GM12878 (cell line): ENCODE measurements around the gene IQGAP1. TPM values are rescaled to one million over a fixed set of nuclear protein-coding genes. Genes with fewer than 3 reads are reported as not detected.
"Not testable (repeated sequence)": the region's sequence is repeated elsewhere in the genome, so short reads cannot be mapped to it uniquely, and the experiment has no call there.

Source experiments
- ATAC-seq: fragments of 200-7000 bp; cut with Tn5 transposase; 3 replicates; pipeline ENCODE4 v1.9.1; 2020; ENCODE audit warnings: mild to moderate bottlenecking, moderate library complexity
- BruUV-seq: library from RNA; stranded (reverse); fragments of 400-500 nt; replicated peaks from 2 replicates; lab custom pipeline; 2021; lab: Mats Ljungman, UMichigan
- CTCF ChIA-PET: fragments of 300-600 bp; sonication (Branson Sonifier 250); formaldehyde crosslinking; extraction: SDS; loops from one replicate; lab custom pipeline; 2021; ENCODE audit warnings: inconsistent platforms; lab: Yijun Ruan, JAX
- POLR2A ChIA-PET: fragments of 350-600 bp; formaldehyde crosslinking; extraction: SDS; loops from one replicate; lab custom pipeline; 2021; ENCODE audit warnings: inconsistent platforms; lab: Charles Lee
- RAD21 ChIA-PET: fragments of 300-600 bp; sonication (Branson Sonifier 250); formaldehyde crosslinking; loops from one replicate; lab custom pipeline; 2023; ENCODE audit warnings: antibody characterized with exemption; ENCODE audit not compliant: unreplicated experiment; lab: Charles Lee
- SMC1A ChIA-PET: fragments of 300-600 bp; sonication (Branson Sonifier 250); formaldehyde crosslinking; loops from one replicate; lab custom pipeline; 2023; ENCODE audit not compliant: unreplicated experiment, uncharacterized antibody; lab: Charles Lee
- DNase-seq: peaks from one replicate; pipeline ENCODE4 v3.0.0-alpha.2; 2011; ENCODE audit warnings: low read depth, low spot score
- FAIRE-seq: peaks from 3 replicates; lab custom pipeline; 2011; peaks lifted over from hg19 to GRCh38; lab: Jason Lieb, UNC
- H2AFZ ChIP-seq: 2 replicates; pipeline ENCODE4 v1.6.0; 2011; ENCODE audit warnings: low read depth, low read length, control low read depth; ENCODE audit not compliant: control insufficient read depth
- H3K27ac ChIP-seq: 2 replicates; pipeline ENCODE4 v1.5.1; 2011; ENCODE audit warnings: control low read depth; ENCODE audit not compliant: control insufficient read depth, insufficient read depth
- H3K27me3 ChIP-seq, 2 experiments: replicated peaks in 1 of 2; 2 replicates each; pipeline versions ENCODE4 v1.6.0 to v1.6.1; 2011; ENCODE audit warnings: low read length in 1 of 2; ENCODE audit not compliant: control insufficient read depth in 2 of 2, insufficient read depth in 2 of 2
- H3K36me3 ChIP-seq, 2 experiments: 2 replicates each; pipeline ENCODE4 v1.5.1; 2011; ENCODE audit warnings: low read length in 1 of 2; ENCODE audit not compliant: control insufficient read depth in 2 of 2, insufficient read depth in 2 of 2
- H3K4me1 ChIP-seq: 2 replicates; pipeline ENCODE4 v1.6.1; 2011; ENCODE audit warnings: mild to moderate bottlenecking, low read length, moderate library complexity, mixed read lengths; ENCODE audit not compliant: control insufficient read depth, insufficient read depth
- H3K4me2 ChIP-seq: 2 replicates; pipeline ENCODE4 v1.6.0; 2011; ENCODE audit warnings: control low read depth; ENCODE audit not compliant: control insufficient read depth, insufficient read depth
- H3K4me3 ChIP-seq: fragments of 200-600 bp; sonication (generic); 2 replicates; pipeline ENCODE4 v1.5.1; 2016
- H3K79me2 ChIP-seq: 2 replicates; pipeline ENCODE4 v1.6.0; 2011; ENCODE audit warnings: low read length; ENCODE audit not compliant: control insufficient read depth, insufficient read depth
- H3K9ac ChIP-seq: 2 replicates; pipeline ENCODE4 v1.8.0; 2011; ENCODE audit warnings: low read length, control low read depth, mixed read lengths; ENCODE audit not compliant: control insufficient read depth, insufficient read depth
- H3K9me3 ChIP-seq: replicated peaks from 3 replicates; pipeline ENCODE4 v1.5.1; 2011; ENCODE audit warnings: mild to moderate bottlenecking, low read length; ENCODE audit not compliant: control insufficient read depth, insufficient read depth
- H4K20me1 ChIP-seq: 2 replicates; pipeline ENCODE4 v1.6.0; 2011; ENCODE audit not compliant: control insufficient read depth, insufficient read depth
- E2F8 ChIP-seq: fragments of 450-650 bp; IDR thresholded peaks from 2 replicates; pipeline ENCODE4 v1.6.1; 2018; ENCODE audit warnings: mild to moderate bottlenecking, low read depth, moderate library complexity; ENCODE audit not compliant: partially characterized antibody
- EED ChIP-seq: sonication (generic); IDR thresholded peaks from 2 replicates; pipeline ENCODE4 v1.6.1; 2016; ENCODE audit warnings: antibody characterized with exemption, low read depth
- ESRRA ChIP-seq: IDR thresholded peaks from 2 replicates; pipeline ENCODE4 v1.6.1; 2012; ENCODE audit warnings: mild to moderate bottlenecking, low read length, improper control_type of control experiment
- IKZF1 ChIP-seq: fragments of 450-650 bp; conservative IDR thresholded peaks from 2 replicates; pipeline ENCODE4 v1.6.1; 2017; ENCODE audit warnings: antibody characterized with exemption, mild to moderate bottlenecking
- IRF4 ChIP-seq: IDR thresholded peaks from 2 replicates; pipeline ENCODE4 v1.6.1; 2011; ENCODE audit warnings: low read depth, low read length
- IRF5 ChIP-seq: fragments of 450-650 bp; IDR thresholded peaks from 2 replicates; pipeline ENCODE4 v1.6.1; 2017; ENCODE audit warnings: borderline replicate concordance
- NFIC ChIP-seq: IDR thresholded peaks from 2 replicates; pipeline ENCODE4 v1.6.1; 2012; ENCODE audit warnings: low read depth, mild to moderate bottlenecking, inconsistent platforms, low read length, moderate library complexity
- RAD21 ChIP-seq: IDR thresholded peaks from 2 replicates; pipeline ENCODE4 v1.6.1; 2011; ENCODE audit warnings: mild to moderate bottlenecking, low read depth, low read length, moderate library complexity; ENCODE audit not compliant: insufficient read depth
- RB1 ChIP-seq: fragments of 450-650 bp; formaldehyde crosslinking; IDR thresholded peaks from 2 replicates; pipeline ENCODE4 v1.6.1; 2017; ENCODE audit warnings: mild to moderate bottlenecking, borderline replicate concordance
- RELA ChIP-seq: fragments of 450-650 bp; IDR thresholded peaks from 2 replicates; pipeline ENCODE4 v1.8.0; 2014; ENCODE audit warnings: borderline replicate concordance; ENCODE audit not compliant: partially characterized antibody
- RUNX3 ChIP-seq: IDR thresholded peaks from 2 replicates; pipeline ENCODE4 v1.6.1; 2012; ENCODE audit warnings: low read length, inconsistent platforms
- TCF12 ChIP-seq: IDR thresholded peaks from 2 replicates; pipeline ENCODE4 v1.6.1; 2011; ENCODE audit warnings: low read depth, mild to moderate bottlenecking, low read length
- WRNIP1 ChIP-seq: IDR thresholded peaks from 2 replicates; pipeline ENCODE4 v1.6.1; 2011; ENCODE audit warnings: low read depth, low read length, improper control_type of control experiment, borderline replicate concordance
- ZNF207 ChIP-seq: fragments of 450-650 bp; IDR thresholded peaks from 2 replicates; pipeline ENCODE4 v1.6.1; 2014; ENCODE audit warnings: antibody characterized with exemption, mild to moderate bottlenecking, borderline replicate concordance
- ZNF217 ChIP-seq: fragments of 450-650 bp; IDR thresholded peaks from 2 replicates; pipeline ENCODE4 v1.6.1; 2017; ENCODE audit warnings: antibody characterized with exemption, mild to moderate bottlenecking
- WGBS: methylation state at CpG from one replicate; pipeline ENCODE4 v1.1.6; 2016; ENCODE audit warnings: low lambda C conversion rate; ENCODE audit not compliant: insufficient replicate concordance, insufficient coverage; ENCODE audit errors: missing lambda C conversion rate; 5-methylcytosine and 5-hydroxymethylcytosine counted together
- in situ Hi-C: fragments of 300-500 bp; cut with MboI; formaldehyde crosslinking; loops from 9 replicates; pipeline ENCODE4 v1.14.3; 2018; ENCODE audit warnings: mixed read lengths
- intact Hi-C: fragments of 100-400 bp; cut with micrococcal nuclease; formaldehyde crosslinking; loops from one replicate; pipeline ENCODE4 v1.14.2; 2022; ENCODE audit not compliant: unreplicated experiment
- polyA plus RNA-seq, 11 experiments: library from polyadenylated mRNA; depleted of rRNA in 4 of 11; unstranded in 6 of 11; stranded (reverse) in 5 of 11; fragments of >200 nt; fragmentation: Nextera tagmentation in 4 of 11; fragmentation: Illumina TruSeq in 1 of 11; extraction: Ambion mirVana in 4 of 11; extraction: Trizol in 1 of 11; gene quantifications; 1 replicate in 1 of 11; 2 replicates in 10 of 11; pipeline versions ENCODE4 v1.2.1 to v1.2.3, GENCODE V29; 2011 to 2016; ENCODE audit warnings: inconsistent platforms in 2 of 11, missing spikeins in 2 of 11, low read depth in 1 of 11
- total RNA-seq, 4 experiments: library from RNA; depleted of rRNA in 3 of 4; stranded (reverse); fragments of >200 nt in 3 of 4; fragmentation: Illumina TruSeq in 1 of 4; extraction: Trizol in 1 of 4; gene quantifications; 2 replicates each; pipeline versions ENCODE4 v1.2.1 to v1.2.3, GENCODE V29; 2013 to 2021

IQGAP1 gene
- total and polyA plus RNA-seq, 10 of the 15 experiments (the other 5 are each of a cell fraction or from before 2014, with no cell fraction given): 65.2 to 250 (median 112) TPM

- no peaks in the 10 kb centered on the region for H3K36me3 ChIP-seq
- no peaks in the 10 kb centered on the region for H3K79me2 ChIP-seq
- RAD21 ChIA-PET: no interaction called here
- H3K27ac ChIP-seq: no peak overlapping the region
- CTCF ChIA-PET: interaction anchor here (0.6 to 1.3 kb wide), 4 partner anchors 9 to 541 kb away, joined by 3 to 5 read pairs (median 4); no protein-coding TSS in a partner anchor
- in situ Hi-C loops: loop anchor here (25.0 kb wide), 1 partner anchor 891 kb away; no protein-coding TSS in a partner anchor
- no peaks in the 10 kb centered on the region for H4K20me1 ChIP-seq
- TF ChIP-seq ESRRA (no peak), RAD21 (no peak), EED (no peak), IRF5 (no peak), RUNX3 (no peak), ZNF207 (no peak), IRF4 (no peak), IKZF1 (no peak), WRNIP1 (no peak), ZNF217 (no peak), RB1 (no peak), E2F8 (no peak), TCF12 (no peak), NFIC (no peak), RELA (no peak)
- TF ChIP-seq, all 136 proteins: peak for 0
- WGBS: 5% methylated on average over 2 of the region's 2 CpGs
- no peak for ATAC-seq
- BruUV-seq: no TSS peak
- no peak for DNase-seq
- POLR2A ChIA-PET: no interaction called here
- Histone ChIP-seq H2AFZ (no peak overlapping the region), H3K4me3 (no peak overlapping the region), H3K4me2 (no peak overlapping the region), H3K9me3 (no peaks in the 10 kb centered on the region), H3K27me3 (no peaks in the 10 kb centered on the region), H3K4me1 (peaks cover 5% of the 10 kb centered on the region; the same call in 1 of the 2 replicates), H3K9ac (no peak overlapping the region)
- intact Hi-C loops: no loop called here
- SMC1A ChIA-PET: interaction anchor here (0.6 to 1.1 kb wide), 3 partner anchors 25 to 427 kb away, joined by 3 read pairs; no protein-coding TSS in a partner anchor
- no peak for FAIRE-seq
Observed at GRCh38 chr15:90345857-90346256, 42.2 kb upstream of the IQGAP1 start.

GRCh38 chr15:90347431-90348065 lies 40.5 kb upstream of the IQGAP1 start:
- ChIA-PET CTCF (interaction anchor here (1.3 kb wide), 1 partner anchor 216 kb away, joined by 3 read pairs; no protein-coding TSS in a partner anchor), SMC1A (interaction anchor here (0.7 to 1.1 kb wide), 2 partner anchors 10 to 13 kb away, joined by 3 to 4 read pairs; no protein-coding TSS in a partner anchor)
- H3K9me3 ChIP-seq, intact Hi-C loops, H3K27me3 ChIP-seq, H4K20me1 ChIP-seq, BruUV-seq, H3K4me3 ChIP-seq, RAD21 ChIA-PET, ATAC-seq, H3K4me2 ChIP-seq, H3K36me3 ChIP-seq, FAIRE-seq, H3K4me1 ChIP-seq, H3K27ac ChIP-seq, H3K9ac ChIP-seq, DNase-seq, POLR2A ChIA-PET, H3K79me2 ChIP-seq, H2AFZ ChIP-seq: not testable (repeated sequence)
- WGBS: 83% methylated on average over 1 of the region's 1 CpG
- in situ Hi-C loops: loop anchor here (25.0 kb wide), 1 partner anchor 890 kb away; no protein-coding TSS in a partner anchor
